Measurements from ENCODE around the gene CLASRP.

Gene CLASRP

GRCh38 chr19:45086480-45086879 is 47.6 kb downstream of the CLASRP start:
- DNase-seq (ENCODE audit: low spot score) = no peak

- no peak for DNase-seq (ENCODE audit: low spot score)
Observed at GRCh38 chr19:45087531-45087930, 48.7 kb downstream of the CLASRP start.

- no peak for DNase-seq (ENCODE audit: low spot score)
Observed at GRCh38 chr19:45090034-45090433, 51.2 kb downstream of the CLASRP start.

GRCh38 chr19:45090606-45091005 is 51.8 kb downstream of the CLASRP start:
- no peak for DNase-seq (ENCODE audit: low spot score)

- DNase-seq (ENCODE audit: low spot score) = peak; percentile 99
Observed at GRCh38 chr19:45091031-45091923, 52.4 kb downstream of the CLASRP start.

- DNase-seq (ENCODE audit: low spot score) = peak; percentile 98
Observed at GRCh38 chr19:45092747-45093678, 54.2 kb downstream of the CLASRP start, which contains the start of gene PPP1R37. Gene PPP1R37, plus strand, starts transcription at chr19:45093179. Its CDS starts 147 bp downstream, at chr19:45093326.

- no peak for DNase-seq (ENCODE audit: low spot score)
Observed at GRCh38 chr19:45094137-45094536, 55.3 kb downstream of the CLASRP start.

GRCh38 chr19:45094707-45095106 is 55.9 kb downstream of the CLASRP start:
- no peak for DNase-seq (ENCODE audit: low spot score)

GRCh38 chr19:45095496-45096413 is 56.9 kb downstream of the CLASRP start:
- DNase-seq (ENCODE audit: low spot score) = no peak

- DNase-seq (ENCODE audit: low spot score) = no peak
Observed at GRCh38 chr19:45096700-45097099, 57.9 kb downstream of the CLASRP start.

- DNase-seq (ENCODE audit: low spot score) = no peak
Observed at GRCh38 chr19:45097450-45097775, 58.6 kb downstream of the CLASRP start.

GRCh38 chr19:45097776-45098520 is 59.1 kb downstream of the CLASRP start:
- DNase-seq (ENCODE audit: low spot score) = peak; percentile 94

GRCh38 chr19:45098521-45099466 is 59.9 kb downstream of the CLASRP start:
- DNase-seq (ENCODE audit: low spot score) = no peak

GRCh38 chr19:45099467-45100191 is 60.8 kb downstream of the CLASRP start:
- DNase-seq (ENCODE audit: low spot score) = peak; percentile 77

- peak; percentile 65 for DNase-seq (ENCODE audit: low spot score)
Observed at GRCh38 chr19:45100201-45100600, 61.4 kb downstream of the CLASRP start.

GRCh38 chr19:45100846-45101252 is 62.0 kb downstream of the CLASRP start:
- DNase-seq (ENCODE audit: low spot score) = peak; percentile 82

GRCh38 chr19:45101806-45102205 is 63.0 kb downstream of the CLASRP start:
- DNase-seq (ENCODE audit: low spot score) = no peak

GRCh38 chr19:45102481-45102880 is 63.6 kb downstream of the CLASRP start:
- no peak for DNase-seq (ENCODE audit: low spot score)

GRCh38 chr19:45103156-45103507 is 64.3 kb downstream of the CLASRP start:
- no peak for DNase-seq (ENCODE audit: low spot score)

Data from kidney tubule cell (primary cell).